Endothelial cell of umbilical vein (primary cell): ENCODE data around the gene LHX1. TPM values are rescaled to one million over a fixed set of nuclear protein-coding genes. Genes with fewer than 3 reads are reported as not detected.

Experiments
- BruUV-seq: library from RNA; stranded (reverse); fragments of 400-500 nt; replicated peaks from 2 replicates; lab custom pipeline; 2021; lab: Mats Ljungman, UMichigan
- CTCF ChIA-PET: fragments of 300-600, 350-600 bp; sonication (Branson Sonifier 250); formaldehyde crosslinking; loops from one replicate; lab custom pipeline; 2021; ENCODE audit warnings: antibody characterized with exemption, inconsistent platforms; lab: Charles Lee
- POLR2A ChIA-PET: fragments of 300-600, 350-600 bp; sonication (Branson Sonifier 250); formaldehyde crosslinking; loops from one replicate; lab custom pipeline; 2021; ENCODE audit warnings: antibody characterized with exemption, inconsistent platforms; lab: Charles Lee
- DNase-seq: peaks from one replicate; pipeline ENCODE4 v3.0.0-alpha.2; 2011; ENCODE audit warnings: low read depth, low spot score
- FAIRE-seq: peaks from 2 replicates; lab custom pipeline; 2011; peaks lifted over from hg19 to GRCh38; lab: Jason Lieb, UNC
- H2AFZ ChIP-seq: 2 replicates; pipeline ENCODE4 v1.6.0; 2012; ENCODE audit warnings: low read depth, low read length, control low read depth, inconsistent platforms
- H3K27ac ChIP-seq: 2 replicates; pipeline ENCODE4 v1.5.1; 2011; ENCODE audit warnings: low read depth, mild to moderate bottlenecking, control low read depth, low read length, moderate library complexity; ENCODE audit not compliant: insufficient read depth
- H3K27me3 ChIP-seq, 2 experiments: 2 replicates each; pipeline versions ENCODE4 v1.6.0 to v1.6.1; 2011; ENCODE audit warnings: low read length in 2 of 2, mixed read lengths in 1 of 2; ENCODE audit not compliant: control insufficient read depth in 2 of 2, insufficient read depth in 2 of 2
- H3K36me3 ChIP-seq, 2 experiments: 2 replicates in 1 of 2; 3 replicates in 1 of 2; pipeline ENCODE4 v1.5.1; 2011; ENCODE audit warnings: low read length in 2 of 2, mild to moderate bottlenecking in 1 of 2, moderate library complexity in 1 of 2; ENCODE audit not compliant: control insufficient read depth in 2 of 2, insufficient read depth in 2 of 2; ENCODE audit errors: extremely low read depth in 1 of 2
- H3K4me1 ChIP-seq: 3 replicates; pipeline ENCODE4 v1.5.1; 2011; ENCODE audit warnings: mild to moderate bottlenecking, low read length; ENCODE audit not compliant: control insufficient read depth, insufficient read depth; ENCODE audit errors: extremely low read depth
- H3K4me2 ChIP-seq: 2 replicates; pipeline ENCODE4 v1.6.1; 2011; ENCODE audit warnings: low read length, control low read depth, mixed read lengths; ENCODE audit not compliant: insufficient read depth
- H3K4me3 ChIP-seq, 3 experiments: fragments of 200-600 bp in 1 of 3; sonication (generic), shearing (Covaris generic) in 1 of 3; replicated peaks in 1 of 3; 2 replicates each; pipeline ENCODE4 v1.5.1; 2011 to 2016; ENCODE audit warnings: control low read depth in 3 of 3, low read length in 3 of 3, mild to moderate bottlenecking in 2 of 3, inconsistent platforms in 1 of 3, low read depth in 1 of 3, moderate library complexity in 1 of 3; ENCODE audit not compliant: insufficient read depth in 1 of 3
- H3K79me2 ChIP-seq: 2 replicates; pipeline ENCODE4 v1.6.0; 2012; ENCODE audit warnings: low read length, inconsistent platforms; ENCODE audit not compliant: control insufficient read depth, insufficient read depth
- H3K9ac ChIP-seq: replicated peaks from 2 replicates; pipeline ENCODE3; 2011; ENCODE audit warnings: low read length, control low read depth; ENCODE audit not compliant: insufficient read depth; ENCODE audit errors: extremely low read depth
- H3K9me1 ChIP-seq: replicated peaks from 3 replicates; pipeline ENCODE4 v1.6.0; 2011; ENCODE audit warnings: mild to moderate bottlenecking, low read length; ENCODE audit not compliant: control insufficient read depth, insufficient read depth; ENCODE audit errors: extremely low read depth
- H3K9me3 ChIP-seq: replicated peaks from 2 replicates; pipeline ENCODE4 v1.5.1; 2012; ENCODE audit warnings: low read length, inconsistent platforms; ENCODE audit not compliant: control insufficient read depth, insufficient read depth
- H4K20me1 ChIP-seq: replicated peaks from 2 replicates; pipeline ENCODE3; 2011; ENCODE audit warnings: mild to moderate bottlenecking, low read length; ENCODE audit not compliant: control insufficient read depth, insufficient read depth; ENCODE audit errors: extremely low read depth
- CTCF ChIP-seq, 2 donors: IDR thresholded peaks; 1 replicate in 1 of 2; 2 replicates in 1 of 2; pipeline ENCODE4 v1.5.1; 2011; ENCODE audit warnings: low read length in 2 of 2, mild to moderate bottlenecking in 2 of 2, moderate library complexity in 2 of 2, control low read depth in 1 of 2, inconsistent platforms in 1 of 2, low read depth in 1 of 2; ENCODE audit not compliant: insufficient read depth in 1 of 2; ENCODE audit errors: extremely low read depth in 1 of 2
- EZH2 ChIP-seq: IDR thresholded peaks from 2 replicates; pipeline ENCODE4 v1.6.1; 2012; ENCODE audit warnings: borderline replicate concordance, low read depth, mild to moderate bottlenecking, moderate library complexity, low read length, inconsistent platforms; ENCODE audit not compliant: severe bottlenecking
- FOS ChIP-seq: IDR thresholded peaks from 2 replicates; pipeline ENCODE4 v1.6.1; 2011; ENCODE audit warnings: mild to moderate bottlenecking, low read length, moderate library complexity, borderline replicate concordance; ENCODE audit not compliant: insufficient read depth
- GATA2 ChIP-seq: IDR thresholded peaks from 2 replicates; pipeline ENCODE4 v1.7.0; 2011; ENCODE audit warnings: low read depth, mild to moderate bottlenecking, moderate library complexity, mixed read lengths, low read length; ENCODE audit not compliant: insufficient read length, insufficient read depth
- JUN ChIP-seq: IDR thresholded peaks from 2 replicates; pipeline ENCODE4 v1.6.1; 2011; ENCODE audit warnings: borderline replicate concordance, low read depth; ENCODE audit not compliant: insufficient read length, insufficient read depth
- MAX ChIP-seq: IDR thresholded peaks from 2 replicates; pipeline ENCODE4 v1.6.1; 2011; ENCODE audit not compliant: insufficient read depth, insufficient read length
- MYC ChIP-seq: IDR thresholded peaks from one replicate; pipeline ENCODE4 v1.6.1; 2011; ENCODE audit warnings: mild to moderate bottlenecking, low read depth, low read length
- POLR2A ChIP-seq: IDR thresholded peaks from 2 replicates; pipeline ENCODE4 v1.6.1; 2012; ENCODE audit warnings: low read depth, mild to moderate bottlenecking, control low read depth, low read length
- POLR2AphosphoS5 ChIP-seq: IDR thresholded peaks from 2 replicates; pipeline ENCODE4 v1.6.1; 2012; ENCODE audit warnings: low read depth, mild to moderate bottlenecking, control low read depth, low read length, moderate library complexity; ENCODE audit not compliant: insufficient read depth
- dilution Hi-C: fragments of 300-500 bp; cut with MboI; formaldehyde crosslinking; loops from one replicate; pipeline ENCODE4 v1.15.0; 2019; ENCODE audit warnings: low sequenced_read_pairs; ENCODE audit not compliant: extremely low pct_ligation_motif_present
- intact Hi-C: fragments of 100-400 bp; cut with micrococcal nuclease; formaldehyde crosslinking; loops from one replicate; pipeline ENCODE4 v1.10.0; 2022
- polyA plus RNA-seq, 4 experiments: library from polyadenylated mRNA; depleted of rRNA in 3 of 4; stranded (reverse) in 3 of 4; unstranded in 1 of 4; fragments of >200 nt; gene quantifications; 2 replicates each; pipeline versions ENCODE4 v1.2.1 to v1.2.3, GENCODE V29; 2011 to 2012; ENCODE audit warnings: missing spikeins in 1 of 4
- total RNA-seq: library from RNA; stranded (reverse); gene quantifications from 2 replicates; pipeline ENCODE4 v1.2.3, GENCODE V29; 2021

The LHX1 gene
- total and polyA plus RNA-seq, 2 donors (not counting 3 experiments of a cell fraction or from before 2014, with no cell fraction given), result not detected

GRCh38 chr17:36949461-36949927, 12.2 kb downstream of the LHX1 start:
- intact Hi-C loops (loop anchor here (2.0 to 5.0 kb wide), 3 partner anchors 97 to 347 kb away; partner anchors contain the start of gene MRM1), dilution Hi-C loops (no loop called here)
- H3K9ac ChIP-seq, result peak overlapping the region; percentile 68
- DNase-seq, result no peak
- no peaks in the 10 kb centered on the region for H4K20me1 ChIP-seq
- peak overlapping the region; percentile 81 for H2AFZ ChIP-seq
- H3K4me3 ChIP-seq, result peak overlapping the region; percentile 43 to 83 (median 69)
- TF ChIP-seq POLR2A, result no peak
- TF ChIP-seq JUN, result no peak
- no peak for TF ChIP-seq GATA2
- TF ChIP-seq MYC, result no peak
- TF ChIP-seq MAX, result no peak
- TF ChIP-seq CTCF (IDR thresholded peaks at IDR 0.05; ENCODE audit: extremely low read depth in 1 of 2, insufficient read depth in 1 of 2, low read depth in 1 of 2, low read length in 2 of 2), result no peak
- TF ChIP-seq EZH2, result no peak
- no peak for TF ChIP-seq FOS
- TF ChIP-seq POLR2AphosphoS5, result no peak
- peak overlapping the region; percentile 88 for H3K4me2 ChIP-seq
- H3K27me3 ChIP-seq, result peaks cover 34 to 38% of the 10 kb centered on the region in 2 experiments
- H3K79me2 ChIP-seq, result peaks cover 16% of the 10 kb centered on the region
- ChIA-PET CTCF (interaction anchor here (0.9 to 1.7 kb wide), 10 partner anchors 11 to 424 kb away, joined by 3 to 21 read pairs (median 4); partner anchors contain the start of gene LHX1), POLR2A (no interaction called here)
- BruUV-seq, result TSS peak; percentile 20
- no peak for FAIRE-seq
- no peaks in the 10 kb centered on the region for H3K9me1 ChIP-seq
- peak overlapping the region; percentile 27 for H3K27ac ChIP-seq
- no peaks in the 10 kb centered on the region for H3K9me3 ChIP-seq
- peaks cover 14% of the 10 kb centered on the region for H3K4me1 ChIP-seq
- H3K36me3 ChIP-seq, result peaks cover 2 to 4% of the 10 kb centered on the region in 2 experiments
